ENCODE results near the gene BICD1.

Gene BICD1

GRCh38 chr12:32418903-32419519 lies 312.4 kb downstream of the BICD1 start:
- TF ChIP-seq CTCF (IDR thresholded peaks at IDR 0.05), result no peak
- TF ChIP-seq ZFX (IDR thresholded peaks at IDR 0.05; ENCODE audit: borderline replicate concordance), result no peak
- no peak overlapping the region for H3K27ac ChIP-seq

- H3K27ac ChIP-seq, result no peak overlapping the region
- TF ChIP-seq CTCF (IDR thresholded peaks at IDR 0.05), result no peak
- TF ChIP-seq ZFX (IDR thresholded peaks at IDR 0.05; ENCODE audit: borderline replicate concordance), result no peak
These were observed 312.9 kb downstream of the BICD1 start for GRCh38 chr12:32419520-32419960.

GRCh38 chr12:32420356-32420755 lies 313.7 kb downstream of the BICD1 start:
- no peak overlapping the region for H3K27ac ChIP-seq
- TF ChIP-seq CTCF (IDR thresholded peaks at IDR 0.05) (no peak), ZFX (IDR thresholded peaks at IDR 0.05; ENCODE audit: borderline replicate concordance) (no peak)

- no peak overlapping the region for H3K27ac ChIP-seq
- TF ChIP-seq CTCF (IDR thresholded peaks at IDR 0.05) (no peak), ZFX (IDR thresholded peaks at IDR 0.05; ENCODE audit: borderline replicate concordance) (no peak)
These were observed 316.9 kb downstream of the BICD1 start for GRCh38 chr12:32423559-32423958.

GRCh38 chr12:32431025-32431424 lies 324.4 kb downstream of the BICD1 start:
- H3K27ac ChIP-seq, result no peak overlapping the region
- TF ChIP-seq ZFX (IDR thresholded peaks at IDR 0.05; ENCODE audit: borderline replicate concordance), result no peak
- TF ChIP-seq CTCF (IDR thresholded peaks at IDR 0.05), result no peak

All from 22Rv1 (cell line).